AG09319 (cell line): ENCODE measurements around the gene TCF7L2.
"Not testable (repeated sequence)": the region's sequence is repeated elsewhere in the genome, so short reads cannot be mapped to it uniquely, and the experiment has no call there.

ENCODE experiments used
- DNase-seq: peaks from one replicate; pipeline ENCODE4 v3.0.0-alpha.2; 2010; ENCODE audit warnings: low read depth; ENCODE audit errors: extremely low read depth
- TF ChIP-seq, protein P1 (sequence below): IDR thresholded peaks from 2 replicates; pipeline ENCODE4 v1.5.1; 2011; ENCODE audit warnings: low read depth, mild to moderate bottlenecking, inconsistent platforms, low read length, moderate library complexity

TCF7L2 gene

DNA sequence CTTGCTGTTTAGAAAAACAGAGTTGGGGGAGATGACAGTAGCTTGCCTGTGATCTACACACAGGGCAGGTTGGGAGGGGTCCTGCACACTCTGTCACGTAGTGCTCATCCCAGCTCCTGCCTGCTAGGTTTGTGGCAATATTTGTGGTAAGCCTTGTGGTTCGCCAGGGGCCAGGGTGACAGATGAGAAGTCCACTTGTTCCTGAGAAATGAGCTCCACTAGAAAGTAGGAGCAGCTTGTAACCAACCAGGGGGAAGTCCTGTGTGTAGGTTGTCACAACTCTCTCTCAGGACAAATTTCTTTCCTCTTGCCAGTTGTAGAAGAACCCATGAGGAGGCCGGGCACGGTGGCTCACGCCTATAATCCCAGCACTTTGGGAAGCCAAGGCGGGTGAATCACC lies 147.0 kb downstream of the TCF7L2 start:
- TF ChIP-seq, protein P1, sequence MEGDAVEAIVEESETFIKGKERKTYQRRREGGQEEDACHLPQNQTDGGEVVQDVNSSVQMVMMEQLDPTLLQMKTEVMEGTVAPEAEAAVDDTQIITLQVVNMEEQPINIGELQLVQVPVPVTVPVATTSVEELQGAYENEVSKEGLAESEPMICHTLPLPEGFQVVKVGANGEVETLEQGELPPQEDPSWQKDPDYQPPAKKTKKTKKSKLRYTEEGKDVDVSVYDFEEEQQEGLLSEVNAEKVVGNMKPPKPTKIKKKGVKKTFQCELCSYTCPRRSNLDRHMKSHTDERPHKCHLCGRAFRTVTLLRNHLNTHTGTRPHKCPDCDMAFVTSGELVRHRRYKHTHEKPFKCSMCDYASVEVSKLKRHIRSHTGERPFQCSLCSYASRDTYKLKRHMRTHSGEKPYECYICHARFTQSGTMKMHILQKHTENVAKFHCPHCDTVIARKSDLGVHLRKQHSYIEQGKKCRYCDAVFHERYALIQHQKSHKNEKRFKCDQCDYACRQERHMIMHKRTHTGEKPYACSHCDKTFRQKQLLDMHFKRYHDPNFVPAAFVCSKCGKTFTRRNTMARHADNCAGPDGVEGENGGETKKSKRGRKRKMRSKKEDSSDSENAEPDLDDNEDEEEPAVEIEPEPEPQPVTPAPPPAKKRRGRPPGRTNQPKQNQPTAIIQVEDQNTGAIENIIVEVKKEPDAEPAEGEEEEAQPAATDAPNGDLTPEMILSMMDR, result no peak
- no peak for DNase-seq

DNA sequence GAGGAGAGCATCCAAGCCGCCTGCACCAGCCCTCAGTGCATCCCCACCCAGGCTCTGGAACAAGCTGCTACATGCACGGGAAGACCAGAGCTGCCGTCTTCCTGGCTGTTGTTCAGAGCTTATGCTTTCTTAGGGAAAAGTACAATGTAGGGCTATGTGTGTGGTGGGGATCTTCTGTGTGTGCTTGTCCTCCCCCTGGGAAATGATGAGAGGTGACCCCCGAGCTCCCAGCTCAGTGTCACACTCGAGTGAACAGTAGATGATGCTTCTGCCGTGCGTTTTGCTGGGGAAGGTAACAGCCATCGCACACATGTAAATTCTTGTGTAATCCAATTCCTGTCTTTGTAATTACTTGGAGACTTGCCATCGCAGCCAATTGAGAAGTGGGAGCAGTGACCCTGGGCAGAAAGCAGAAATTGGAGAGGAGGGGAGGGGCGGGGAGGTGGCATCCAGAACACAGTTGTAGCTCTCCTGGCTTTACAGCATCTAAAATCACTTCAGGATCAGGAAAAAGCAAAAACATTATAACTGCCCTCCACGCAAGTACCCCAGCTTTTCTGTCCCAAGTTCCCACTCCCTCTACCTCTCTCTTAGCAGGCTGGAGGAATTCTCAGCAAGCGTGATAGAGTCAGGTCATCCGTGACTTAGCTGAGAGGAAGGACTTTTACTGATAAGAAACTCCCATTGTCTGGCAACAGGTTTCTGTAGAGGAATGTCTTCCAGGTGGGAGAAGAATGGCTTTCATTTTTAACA lies 149.6 kb downstream of the TCF7L2 start:
- DNase-seq, result no peak
- TF ChIP-seq, protein P1, result no peak

DNA sequence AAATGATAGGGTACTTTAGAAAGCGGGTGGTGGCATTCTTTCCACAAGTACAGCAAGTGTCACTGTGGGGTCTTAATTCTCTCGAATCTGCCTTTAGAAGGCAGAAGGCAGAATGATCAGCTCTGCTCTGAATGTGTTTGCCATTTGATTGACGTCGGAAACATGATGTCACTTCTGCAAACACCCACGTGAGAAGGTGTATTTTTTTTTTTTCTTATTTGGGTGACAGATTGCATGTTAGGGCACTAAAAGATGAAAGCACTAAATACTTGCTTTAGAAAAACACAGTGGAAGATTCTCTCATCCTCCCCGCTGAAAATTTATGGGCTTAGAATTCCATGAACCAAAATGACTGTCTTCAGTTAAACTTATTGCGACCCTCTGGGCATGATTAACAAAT lies 150.2 kb downstream of the TCF7L2 start:
- TF ChIP-seq, protein P1, result no peak
- no peak for DNase-seq

DNA sequence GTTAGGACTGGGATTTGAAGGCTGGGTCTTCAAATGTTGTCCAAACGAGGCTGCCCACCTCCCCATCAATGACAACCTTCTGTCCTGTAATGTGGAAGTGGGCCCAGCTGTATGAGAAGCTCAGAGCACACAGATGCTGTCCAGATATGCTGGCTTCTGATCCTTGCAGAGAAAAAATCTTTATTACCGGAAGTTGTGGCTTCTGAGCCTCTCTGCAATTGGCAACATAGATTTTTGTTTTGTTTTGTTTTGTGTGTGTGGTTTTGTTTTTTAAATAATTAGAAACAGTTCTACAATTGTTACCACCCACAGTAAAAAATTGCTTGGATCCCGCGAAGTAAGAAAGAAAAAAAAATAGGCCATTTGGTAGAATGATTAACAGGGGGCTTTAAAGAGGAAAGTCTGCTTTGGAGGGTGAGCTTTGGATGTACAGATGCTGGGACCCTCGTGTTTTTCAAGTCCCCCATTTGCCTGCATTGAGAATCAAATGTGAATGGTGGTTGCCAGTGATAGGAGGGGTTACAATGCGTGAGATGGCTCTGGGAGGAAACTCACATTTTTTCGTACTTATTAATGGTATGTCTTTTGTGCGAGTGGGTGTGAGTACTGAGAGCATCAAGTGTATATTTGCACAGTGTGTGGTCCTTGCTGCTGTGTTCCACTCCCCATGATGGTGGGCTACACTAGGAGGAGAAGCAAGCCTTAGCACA lies 153.2 kb downstream of the TCF7L2 start:
- DNase-seq, result no peak
- TF ChIP-seq, protein P1, result no peak

DNA sequence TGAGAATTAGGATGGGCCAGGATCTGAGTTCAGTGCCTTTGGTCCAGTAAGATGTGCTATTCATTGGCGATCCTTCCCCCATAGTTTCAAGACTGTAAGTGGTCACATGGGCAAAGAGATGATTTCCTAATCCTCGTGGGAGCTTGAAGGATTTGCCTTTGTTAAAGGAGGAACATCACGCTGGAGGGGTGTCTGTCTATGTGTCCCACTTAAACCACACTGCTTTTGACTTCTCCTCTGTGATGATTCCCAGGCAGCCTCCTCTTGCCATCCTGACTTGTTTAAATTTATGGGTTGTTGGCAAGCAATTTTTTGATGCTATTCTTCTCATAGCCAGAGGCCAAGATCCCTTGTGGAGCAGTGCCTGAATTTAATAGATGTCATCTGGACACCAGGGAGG lies 154.0 kb downstream of the TCF7L2 start:
- no peak for DNase-seq
- TF ChIP-seq, protein P1, result no peak

DNA sequence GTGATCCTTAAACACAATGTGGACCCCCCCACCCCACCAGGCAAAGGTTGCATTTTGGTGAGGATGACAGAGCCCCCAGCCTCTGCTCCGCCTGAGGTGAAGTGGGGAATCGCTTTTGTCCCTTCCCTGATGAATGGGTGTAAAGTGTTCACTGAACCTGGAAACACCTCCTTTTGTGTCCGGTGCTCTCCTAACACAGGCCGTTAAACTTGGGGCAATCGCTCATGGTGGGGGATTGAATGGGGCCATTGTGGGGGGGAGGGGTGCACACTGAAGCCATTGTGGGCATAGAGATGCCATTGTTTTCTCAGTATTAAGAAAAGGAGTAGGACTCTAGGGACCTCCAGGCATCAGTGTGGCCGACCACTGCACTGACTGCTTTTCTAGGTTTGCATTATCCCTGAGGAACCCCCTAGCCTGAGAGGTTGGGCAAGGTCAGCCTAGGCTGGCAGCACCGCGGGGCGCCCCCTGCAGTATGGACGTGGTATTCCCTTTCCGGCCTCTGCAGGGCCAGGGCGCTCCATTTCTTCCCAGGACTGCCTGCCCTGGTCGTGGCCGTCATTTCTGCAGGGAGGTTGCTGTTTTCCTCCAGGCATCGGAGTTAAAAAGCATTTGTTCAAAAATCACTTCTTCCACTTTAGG lies 158.3 kb downstream of the TCF7L2 start:
- DNase-seq, result no peak
- TF ChIP-seq, protein P1, result peak; percentile 50

DNA sequence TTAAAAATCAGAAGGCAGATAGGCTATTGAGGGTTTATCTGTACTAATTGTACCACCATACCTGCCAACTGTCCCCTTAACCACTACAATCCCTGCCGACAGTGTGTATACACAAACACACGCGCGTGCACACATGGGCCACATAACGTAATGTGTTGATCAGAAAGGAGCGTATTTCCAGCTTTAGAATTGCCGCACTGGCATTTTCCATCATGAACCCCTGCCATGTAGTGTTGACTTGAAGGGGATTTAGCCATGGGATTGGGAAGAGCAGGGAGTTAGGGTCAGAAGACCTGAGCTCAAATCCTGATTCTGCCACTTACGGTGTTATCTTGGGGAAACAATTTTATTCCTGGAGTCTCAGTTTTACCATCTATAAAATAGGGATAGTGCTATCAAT lies 158.9 kb downstream of the TCF7L2 start:
- TF ChIP-seq, protein P1, result no peak
- DNase-seq, result no peak

DNA sequence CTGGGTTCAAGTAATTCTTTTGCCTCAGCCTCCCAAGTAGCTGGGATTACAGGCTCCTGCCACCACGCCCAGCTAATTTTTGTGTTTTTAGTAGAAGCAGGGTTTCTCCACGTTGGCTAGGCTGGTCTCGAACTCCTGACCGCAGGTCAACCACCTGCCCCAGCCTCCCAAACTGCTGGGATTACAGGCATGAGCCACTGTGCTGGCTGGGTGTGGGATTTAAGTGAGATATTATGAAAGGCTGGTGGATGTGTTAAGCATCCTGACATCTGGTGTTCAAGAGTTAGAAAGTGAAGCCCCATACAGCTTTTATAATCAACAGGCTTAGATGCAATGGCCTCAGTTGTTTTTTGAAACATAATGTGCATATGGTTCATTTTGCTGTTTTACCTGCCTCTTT lies 159.4 kb downstream of the TCF7L2 start:
- not testable (repeated sequence) for DNase-seq
